Heart right ventricle (tissue), 16 donors: ENCODE results near the gene CFAP70. TPM values are rescaled to one million over a fixed set of nuclear protein-coding genes. Genes with fewer than 3 reads are reported as not detected.
A peak's percentile ranks its signal among the peaks of the same experiment; 100 is the strongest.

ENCODE experiments used
- ATAC-seq, 8 donors: fragments of 200-7000 bp; cut with Tn5 transposase; one replicate each; pipeline ENCODE4 v1.9.1; 2020; ENCODE audit warnings: mild to moderate bottlenecking in 8 of 8, moderate library complexity in 8 of 8, moderate number of reproducible peaks in 1 of 8
- DNase-seq, 2 donors: peaks; one replicate each; pipeline ENCODE4 v3.0.0-alpha.2; 2020
- H3K27ac ChIP-seq, 10 donors: fragments of 200-600 bp; sonication (generic) in 2 of 10; one replicate each; pipeline versions ENCODE4 v1.5.0 to v1.8.0; 2020 to 2022; ENCODE audit warnings: mild to moderate bottlenecking in 3 of 10
- H3K27me3 ChIP-seq, 7 donors: fragments of 200-600 bp; one replicate each; pipeline ENCODE4 v1.8.0; 2021 to 2022; ENCODE audit warnings: mild to moderate bottlenecking in 2 of 7
- H3K36me3 ChIP-seq, 9 donors: fragments of 200-600 bp; sonication (generic) in 1 of 9; one replicate each; pipeline versions ENCODE4 v1.5.0 to v1.8.0; 2020 to 2022; ENCODE audit warnings: mild to moderate bottlenecking in 2 of 9
- H3K4me1 ChIP-seq, 9 donors: fragments of 200-600 bp; sonication (generic) in 1 of 9; one replicate each; pipeline versions ENCODE4 v1.5.0 to v1.8.0; 2020 to 2022; ENCODE audit warnings: mild to moderate bottlenecking in 4 of 9
- H3K4me3 ChIP-seq, 10 donors: fragments of 200-600 bp; sonication (generic) in 2 of 10; one replicate each; pipeline versions ENCODE4 v1.5.0 to v1.8.0; 2020 to 2022; ENCODE audit warnings: mild to moderate bottlenecking in 7 of 10, moderate library complexity in 2 of 10
- H3K9me3 ChIP-seq, 11 donors: fragments of 200-600 bp in 10 of 11; sonication (generic) in 2 of 11; one replicate each; pipeline versions ENCODE4 v1.5.0 to v1.8.0; 2013 to 2022; ENCODE audit warnings: mild to moderate bottlenecking in 2 of 11, control low read depth in 1 of 11, moderate library complexity in 1 of 11
- CTCF ChIP-seq, 9 donors: fragments of 200-600 bp; sonication (generic) in 2 of 9; IDR thresholded peaks; one replicate each; pipeline versions ENCODE4 v1.5.0 to v1.8.0; 2021 to 2022; ENCODE audit warnings: antibody characterized with exemption in 9 of 9, mild to moderate bottlenecking in 5 of 9, moderate library complexity in 1 of 9
- WGBS, 2 donors: extraction: QIAGEN DNeasy Blood & Tissue Kit; methylation state at CpG; one replicate each; pipeline ENCODE4 v1.1.7; 2013; ENCODE audit warnings: inconsistent platforms in 1 of 2; 5-methylcytosine and 5-hydroxymethylcytosine counted together
- intact Hi-C, 10 donors: fragments of 100-400 bp; cut with DNase I; formaldehyde crosslinking; loops; one replicate each; pipeline versions ENCODE4 v1.11.1 to v1.14.2; 2022
- polyA plus RNA-seq, 2 donors: library from polyadenylated mRNA; stranded (reverse); fragments of 200-250 nt; gene quantifications; one replicate each; pipeline ENCODE4 v1.2.3, GENCODE V29; 2013
- total RNA-seq, 10 donors: library from RNA; stranded (reverse); fragmentation: NEBNext Ultra II Directional in 3 of 10; extraction: Animal tissue kit (Norgen Biotek cat#: 25700) in 3 of 10; gene quantifications; one replicate each; pipeline versions ENCODE4 v1.2.1 to v1.2.4, GENCODE V29; 2021 to 2023
- donor health status: Arrhythmogenic right ventricular cardiomyopathy.
- donor health status: ischemic (EF 13 %, LVEDD 7.1; RV severe dilation, severe dysfunction).
- donor health status: healthy with polysubstance abuse.
- donor health status: DM: no; HTN: yes; CAD: no.
- donor health status: DM: no; HTN: no; CAD: no.
- donor health status: ischemic (EF 25% LVEDD 6.9; RV normal size, moderate dysfunction).
- donor health status: ischemic (EF 25% LVEDD 5.7; RV mildly dilated, moderate dysfunction).
- donor health status: healthy.
- donor health status: DM: yes; HTN: yes; CAD: no.
- donor health status: Ischemic cardiomyopathy.
- donor health status: ischemic (EF 35%, LVEDD 5.7; RV mildly dilated, moderate dysfunction).
- donor health status: nonischemic (EF 11% LVEDD 7.7; RV severe dilation, severe dysfunction).
- donor health status: DM: yes; HTN: yes; CAD: no.
- donor health status: PGD.
- donor health status: ischemic (EF 29% LVEDD 5.4; RV normal size, mild dysfunction).
- donor health status: nonischemic (EF 23%, LVEDD 6.1; RV moderate dilation, normal function).

Gene CFAP70
- total and polyA plus RNA-seq, 12 donors: 0.25 to 5.4 (median 1.9) TPM

GRCh38 chr10:73376679-73377078, 18.0 kb upstream of the CFAP70 start:
- intact Hi-C loops: no loop called here
- no peak for DNase-seq
- peaks cover 0 to 6% (median 0%) of the 10 kb centered on the region in 9 donors for H3K4me1 ChIP-seq
- peaks cover 0 to 100% (median 48%) of the 10 kb centered on the region in 9 donors for H3K36me3 ChIP-seq
- WGBS, 2 donors: 65 to 89% methylated on average over 3 of the region's 3 CpGs
- no peak overlapping the region for H3K4me3 ChIP-seq
- no peak for TF ChIP-seq CTCF (IDR thresholded peaks at IDR 0.05)
- no peak for ATAC-seq
- H3K27me3 ChIP-seq: no peaks in the 10 kb centered on the region
- no peaks in the 10 kb centered on the region for H3K9me3 ChIP-seq
- H3K27ac ChIP-seq: no peak overlapping the region

- no peak for TF ChIP-seq CTCF (IDR thresholded peaks at IDR 0.05)
- Histone ChIP-seq H3K27me3 (no peaks in the 10 kb centered on the region), H3K4me1 (no peaks in the 10 kb centered on the region), H3K9me3 (no peaks in the 10 kb centered on the region), H3K4me3 (no peak overlapping the region), H3K27ac (no peak overlapping the region), H3K36me3 (peaks cover 0 to 93% (median 37%) of the 10 kb centered on the region in 9 donors)
- ATAC-seq: no peak
- 96 to 98% methylated on average over 4 of the region's 4 CpGs for WGBS, 2 donors
- no peak for DNase-seq
- intact Hi-C loops: loop anchor here in 1 of 10 donors (10.0 kb wide), 1 partner anchor 107 kb away; no protein-coding TSS in a partner anchor
Measured at GRCh38 chr10:73368238-73368637, 9.6 kb upstream of the CFAP70 start.

GRCh38 chr10:73366381-73367298, 8.0 kb upstream of the CFAP70 start:
- 95 to 96% methylated on average over 6 of the region's 6 CpGs for WGBS, 2 donors
- intact Hi-C loops: loop anchor here in 1 of 10 donors (10.0 kb wide), 1 partner anchor 108 kb away; no protein-coding TSS in a partner anchor
- ATAC-seq (peak in 1 of 8 donors; percentile 43), DNase-seq (no peak)
- Histone ChIP-seq H3K4me1 (no peaks in the 10 kb centered on the region), H3K27ac (no peak overlapping the region), H3K9me3 (peaks cover 0 to 9% (median 0%) of the 10 kb centered on the region in 11 donors), H3K27me3 (no peaks in the 10 kb centered on the region), H3K36me3 (peaks cover 0 to 77% (median 36%) of the 10 kb centered on the region in 9 donors), H3K4me3 (no peak overlapping the region)
- no peak for TF ChIP-seq CTCF (IDR thresholded peaks at IDR 0.05)

GRCh38 chr10:73364964-73365363, 6.3 kb upstream of the CFAP70 start:
- ATAC-seq (no peak), DNase-seq (no peak)
- WGBS, 2 donors: 98 to 99% methylated on average over 3 of the region's 3 CpGs
- intact Hi-C loops: loop anchor here in 1 of 10 donors (10.0 kb wide), 1 partner anchor 110 kb away; no protein-coding TSS in a partner anchor
- no peaks in the 10 kb centered on the region for H3K4me1 ChIP-seq
- H3K4me3 ChIP-seq: no peak overlapping the region
- H3K27me3 ChIP-seq: no peaks in the 10 kb centered on the region
- H3K27ac ChIP-seq: no peak overlapping the region
- H3K9me3 ChIP-seq: peaks cover 0 to 10% (median 0%) of the 10 kb centered on the region in 11 donors
- H3K36me3 ChIP-seq: peaks cover 0 to 60% (median 36%) of the 10 kb centered on the region in 9 donors
- TF ChIP-seq CTCF (IDR thresholded peaks at IDR 0.05): no peak
